Left renal pelvis (tissue), 4 donors: Measurements from ENCODE around the gene SOX1. TPM values are rescaled to one million over a fixed set of nuclear protein-coding genes. Genes with fewer than 3 reads are reported as not detected.

Experiments used
- DNase-seq, 4 donors: peaks; one replicate each; pipeline ENCODE4 v3.0.0-alpha.2; 2013; ENCODE audit warnings: low read depth in 4 of 4, low spot score in 3 of 4
- polyA plus RNA-seq, 4 donors: library from polyadenylated mRNA; unstranded; fragments of 120-200 nt; gene quantifications; one replicate each; pipeline ENCODE4 v1.2.1, GENCODE V29; 2013; ENCODE audit not compliant: insufficient read length in 4 of 4

SOX1 gene
- polyA plus RNA-seq, 4 donors: not detected

GRCh38 chr13:112058519-112058873 lies 8.5 kb upstream of the SOX1 start:
- DNase-seq: no peak

GRCh38 chr13:112058941-112059340 lies 8.0 kb upstream of the SOX1 start:
- DNase-seq: no peak

- no peak for DNase-seq
These were observed 7.3 kb upstream of the SOX1 start for GRCh38 chr13:112059457-112060281.

- DNase-seq: no peak
These were observed 6.6 kb upstream of the SOX1 start for GRCh38 chr13:112060282-112060830.

- DNase-seq: no peak
These were observed 6.0 kb upstream of the SOX1 start for GRCh38 chr13:112060899-112061366.

GRCh38 chr13:112061367-112062061 lies 5.4 kb upstream of the SOX1 start:
- DNase-seq: no peak

- no peak for DNase-seq
These were observed 4.8 kb upstream of the SOX1 start for GRCh38 chr13:112062072-112062567.

- DNase-seq: no peak
These were observed 4.1 kb upstream of the SOX1 start for GRCh38 chr13:112062571-112063570.

GRCh38 chr13:112063807-112064206 lies 3.1 kb upstream of the SOX1 start:
- DNase-seq: no peak

- no peak for DNase-seq
These were observed 2.7 kb upstream of the SOX1 start for GRCh38 chr13:112064222-112064621.

GRCh38 chr13:112065521-112065866 lies 1.5 kb upstream of the SOX1 start:
- DNase-seq: no peak

- no peak for DNase-seq
These were observed 904 bp upstream of the SOX1 start for GRCh38 chr13:112065867-112066623.

- no peak for DNase-seq
These were observed 335 bp upstream of the SOX1 start for GRCh38 chr13:112066624-112067004.

- DNase-seq: no peak
These were observed 1.1 kb downstream of the SOX1 start for GRCh38 chr13:112067871-112068539.

- DNase-seq: no peak
These were observed 1.7 kb downstream of the SOX1 start for GRCh38 chr13:112068540-112069060.

- DNase-seq: no peak
These were observed 2.3 kb downstream of the SOX1 start for GRCh38 chr13:112069061-112069844.

- DNase-seq: no peak
These were observed 2.9 kb downstream of the SOX1 start for GRCh38 chr13:112069845-112070251.

GRCh38 chr13:112071102-112071722 lies 4.3 kb downstream of the SOX1 start:
- DNase-seq: no peak
